ENCODE measurements around the gene NEK1. TPM values are rescaled to one million over a fixed set of nuclear protein-coding genes. Genes with fewer than 3 reads are reported as not detected.

The NEK1 gene
- total RNA-seq, 1 experiment from 2014 or later: 18.6 TPM

DNA sequence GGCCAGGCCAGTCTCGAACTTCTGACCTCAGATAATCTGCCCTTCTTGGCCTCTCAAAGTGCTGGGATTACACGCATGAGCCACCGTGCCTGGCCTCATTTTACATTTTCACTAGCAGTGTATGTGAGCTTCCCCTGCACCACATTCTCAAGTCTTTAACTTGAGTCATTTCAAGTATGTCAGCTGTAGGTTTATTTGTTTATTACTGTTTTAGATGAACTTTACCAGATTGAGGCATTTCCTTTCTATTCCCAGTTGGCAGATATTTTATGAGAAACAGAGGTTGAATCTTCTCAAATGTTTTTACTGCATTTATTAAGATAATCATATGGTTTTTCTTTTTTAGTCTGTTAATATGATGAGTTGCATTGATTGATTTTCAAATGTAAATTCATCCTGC is 227.0 kb downstream of the NEK1 start:
- CTCF ChIA-PET: no interaction called here
- POLR2A ChIA-PET (ENCODE audit: unreplicated experiment): no interaction called here
- Histone ChIP-seq H3K27me3 (ENCODE audit: insufficient read depth, low read depth) (no peaks in the 10 kb centered on the region), H3K36me3 (ENCODE audit: low read depth) (no peaks in the 10 kb centered on the region), H3K9me2 (ENCODE audit: insufficient read depth) (no peaks in the 10 kb centered on the region), H3K4me1 (replicated peaks; ENCODE audit: insufficient read depth) (no peaks in the 10 kb centered on the region), H4K20me1 (ENCODE audit: insufficient read depth) (no peaks in the 10 kb centered on the region), H3K9me3 (ENCODE audit: insufficient read depth, low read depth) (no peaks in the 10 kb centered on the region), H3F3A (ENCODE audit: insufficient read depth, low read depth) (no peaks in the 10 kb centered on the region), H3K4me2 (no peak overlapping the region), H3K27ac (no peak overlapping the region), H3K79me2 (ENCODE audit: low read depth) (no peaks in the 10 kb centered on the region), H2AFZ (no peak overlapping the region), H3K4me3 (no peak overlapping the region)
- BruUV-seq (replicated peaks): no TSS peak
- intact Hi-C loops (cut with micrococcal nuclease; ENCODE audit: unreplicated experiment): no loop called here
- TF ChIP-seq EZH2 (IDR thresholded peaks at IDR 0.05; ENCODE audit: low read depth) (no peak), CTCF (conservative IDR thresholded peaks at IDR 0.05) (no peak)
- DNase-seq: no peak

- H3K4me2 ChIP-seq: no peak overlapping the region
- intact Hi-C loops (cut with micrococcal nuclease; ENCODE audit: unreplicated experiment): no loop called here
- no peak overlapping the region for H3K27ac ChIP-seq
- H3K27me3 ChIP-seq (ENCODE audit: insufficient read depth, low read depth): no peaks in the 10 kb centered on the region
- TF ChIP-seq CTCF (conservative IDR thresholded peaks at IDR 0.05): no peak
- no peak for TF ChIP-seq EZH2 (IDR thresholded peaks at IDR 0.05; ENCODE audit: low read depth)
- no peak overlapping the region for H2AFZ ChIP-seq
- H3K4me3 ChIP-seq: no peak overlapping the region
- no peaks in the 10 kb centered on the region for H3K36me3 ChIP-seq (ENCODE audit: low read depth)
- no peaks in the 10 kb centered on the region for H3K79me2 ChIP-seq (ENCODE audit: low read depth)
- POLR2A ChIA-PET (ENCODE audit: unreplicated experiment): no interaction called here
- H3K4me1 ChIP-seq (replicated peaks; ENCODE audit: insufficient read depth): no peaks in the 10 kb centered on the region
- BruUV-seq (replicated peaks): no TSS peak
- DNase-seq: no peak
- H3F3A ChIP-seq (ENCODE audit: insufficient read depth, low read depth): no peaks in the 10 kb centered on the region
- H3K9me3 ChIP-seq (ENCODE audit: insufficient read depth, low read depth): no peaks in the 10 kb centered on the region
- H4K20me1 ChIP-seq (ENCODE audit: insufficient read depth): no peaks in the 10 kb centered on the region
- H3K9me2 ChIP-seq (ENCODE audit: insufficient read depth): no peaks in the 10 kb centered on the region
- CTCF ChIA-PET: no interaction called here
Measured at GRCh38 chr4:169384779-169385178, 227.6 kb downstream of the NEK1 start.

DNA sequence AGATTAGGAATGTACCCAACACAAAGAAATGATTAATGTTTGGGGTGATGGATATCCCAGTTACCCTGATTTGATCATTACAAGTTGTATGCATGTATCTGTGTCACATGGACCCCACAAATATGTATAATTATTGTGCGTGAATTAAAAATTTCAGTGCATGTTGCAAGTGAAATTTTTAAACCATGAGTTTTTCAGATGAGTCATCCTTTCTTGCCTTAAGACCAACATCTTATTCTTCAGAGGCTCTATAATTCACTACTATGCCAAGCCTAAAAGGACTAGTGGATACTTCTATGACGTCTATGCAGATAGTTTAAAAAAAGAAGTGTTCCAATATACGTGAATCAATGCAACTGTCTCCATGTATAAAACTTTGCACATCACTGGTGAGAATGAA is 228.7 kb downstream of the NEK1 start:
- intact Hi-C loops (cut with micrococcal nuclease; ENCODE audit: unreplicated experiment): no loop called here
- CTCF ChIA-PET: no interaction called here

More for the DNA sequence above, 228.7 kb downstream of the NEK1 start:
- Histone ChIP-seq H3K27me3 (ENCODE audit: insufficient read depth, low read depth) (no peaks in the 10 kb centered on the region), H3K79me2 (ENCODE audit: low read depth) (no peaks in the 10 kb centered on the region), H4K20me1 (ENCODE audit: insufficient read depth) (no peaks in the 10 kb centered on the region), H3K4me3 (no peak overlapping the region), H3K36me3 (ENCODE audit: low read depth) (no peaks in the 10 kb centered on the region), H3K4me2 (no peak overlapping the region), H3K4me1 (replicated peaks; ENCODE audit: insufficient read depth) (no peaks in the 10 kb centered on the region), H3K9me3 (ENCODE audit: insufficient read depth, low read depth) (no peaks in the 10 kb centered on the region), H3K27ac (no peak overlapping the region), H3F3A (ENCODE audit: insufficient read depth, low read depth) (no peaks in the 10 kb centered on the region), H2AFZ (no peak overlapping the region), H3K9me2 (ENCODE audit: insufficient read depth) (no peaks in the 10 kb centered on the region)
- POLR2A ChIA-PET (ENCODE audit: unreplicated experiment): no interaction called here
- no TSS peak for BruUV-seq (replicated peaks)
- no peak for TF ChIP-seq CTCF (conservative IDR thresholded peaks at IDR 0.05)
- TF ChIP-seq EZH2 (IDR thresholded peaks at IDR 0.05; ENCODE audit: low read depth): no peak
- peak in 1 of 2 experiments; percentile 38 for DNase-seq

Measured in PC-9 (cell line).